Astrocyte (in vitro differentiated cells and primary cell): ENCODE results near the gene REXO1. TPM values are rescaled to one million over a fixed set of nuclear protein-coding genes. Genes with fewer than 3 reads are reported as not detected.

Experiments
- DNase-seq: peaks from one replicate; pipeline ENCODE4 v3.0.0-alpha.2; 2010; ENCODE audit warnings: low read depth
- FAIRE-seq: peaks from 2 replicates; lab custom pipeline; 2011; peaks lifted over from hg19 to GRCh38; lab: Jason Lieb, UNC
- H2AFZ ChIP-seq: 2 replicates; pipeline ENCODE4 v1.6.0; 2012; ENCODE audit warnings: low read depth, low read length, inconsistent platforms
- H3K27ac ChIP-seq: 2 replicates; pipeline ENCODE4 v1.5.1; 2011; ENCODE audit warnings: low read depth, low read length, inconsistent platforms
- H3K27me3 ChIP-seq: 2 replicates; pipeline ENCODE4 v1.6.0; 2011; ENCODE audit warnings: low read length, inconsistent platforms; ENCODE audit not compliant: insufficient read depth
- H3K36me3 ChIP-seq: 2 replicates; pipeline ENCODE4 v1.5.1; 2011; ENCODE audit warnings: low read length, inconsistent platforms; ENCODE audit not compliant: insufficient read depth
- H3K4me1 ChIP-seq: 2 replicates; pipeline ENCODE4 v1.5.1; 2011; ENCODE audit warnings: low read length, inconsistent platforms; ENCODE audit not compliant: insufficient read depth
- H3K4me2 ChIP-seq: 2 replicates; pipeline ENCODE4 v1.6.0; 2012; ENCODE audit warnings: low read length, inconsistent platforms
- H3K4me3 ChIP-seq: 2 replicates; pipeline ENCODE4 v1.5.1; 2011; ENCODE audit warnings: low read depth, mild to moderate bottlenecking, low read length, inconsistent platforms; ENCODE audit not compliant: insufficient read depth
- H3K79me2 ChIP-seq: 2 replicates; pipeline ENCODE4 v1.6.0; 2012; ENCODE audit warnings: mild to moderate bottlenecking, low read length, inconsistent platforms; ENCODE audit not compliant: insufficient read depth
- H3K9ac ChIP-seq: 2 replicates; pipeline ENCODE4 v1.6.0; 2012; ENCODE audit warnings: mild to moderate bottlenecking, low read length, inconsistent platforms
- H3K9me3 ChIP-seq: 2 replicates; pipeline ENCODE4 v1.5.1; 2012; ENCODE audit warnings: low read depth, mild to moderate bottlenecking, low read length, inconsistent platforms; ENCODE audit not compliant: insufficient read depth
- H4K20me1 ChIP-seq: 2 replicates; pipeline ENCODE4 v1.6.0; 2012; ENCODE audit warnings: low read length, inconsistent platforms; ENCODE audit not compliant: insufficient read depth
- H3K27ac Mint-ChIP-seq: one replicate; pipeline ENCODE4 v1.8.0; 2021; ENCODE audit warnings: mild to moderate bottlenecking, mixed read lengths; ENCODE audit not compliant: unreplicated experiment
- H3K27me3 Mint-ChIP-seq: one replicate; pipeline ENCODE4 v1.8.0; 2021; ENCODE audit warnings: low read depth, mixed read lengths; ENCODE audit not compliant: unreplicated experiment
- H3K36me3 Mint-ChIP-seq: one replicate; pipeline ENCODE4 v1.8.0; 2021; ENCODE audit warnings: low read depth, mixed read lengths; ENCODE audit not compliant: unreplicated experiment
- H3K4me1 Mint-ChIP-seq: one replicate; pipeline ENCODE4 v1.8.0; 2021; ENCODE audit warnings: low read depth, mixed read lengths; ENCODE audit not compliant: unreplicated experiment
- H3K4me3 Mint-ChIP-seq: one replicate; pipeline ENCODE4 v1.8.0; 2021; ENCODE audit warnings: mild to moderate bottlenecking, moderate library complexity, mixed read lengths; ENCODE audit not compliant: unreplicated experiment
- H3K9me3 Mint-ChIP-seq: one replicate; pipeline ENCODE4 v1.8.0; 2021; ENCODE audit warnings: mild to moderate bottlenecking, mixed read lengths; ENCODE audit not compliant: unreplicated experiment
- CTCF ChIP-seq: IDR thresholded peaks from 2 replicates; pipeline ENCODE4 v1.5.1; 2011; ENCODE audit warnings: low read depth, mild to moderate bottlenecking, inconsistent platforms, low read length, moderate library complexity; ENCODE audit not compliant: insufficient read depth
- EZH2 ChIP-seq: IDR thresholded peaks from 2 replicates; pipeline ENCODE4 v1.6.1; 2012; ENCODE audit warnings: mild to moderate bottlenecking, low read length, inconsistent platforms; ENCODE audit not compliant: insufficient read depth
- total RNA-seq: library from RNA; stranded (reverse); gene quantifications from 2 replicates; pipeline ENCODE4 v1.2.1, GENCODE V29; 2021

Gene REXO1
- total RNA-seq, 1 donor from 2014 or later: 35.5 TPM

- Histone ChIP-seq H3K79me2 (no peaks in the 10 kb centered on the region), H3K36me3 (no peaks in the 10 kb centered on the region), H4K20me1 (peaks cover 4% of the 10 kb centered on the region), H3K9ac (no peak overlapping the region), H3K27ac (no peak overlapping the region), H2AFZ (no peak overlapping the region), H3K4me2 (no peak overlapping the region), H3K4me3 (no peak overlapping the region), H3K4me1 (no peaks in the 10 kb centered on the region), H3K9me3 (peaks cover 8% of the 10 kb centered on the region), H3K27me3 (peaks cover 33% of the 10 kb centered on the region)
- H3K9me3 Mint-ChIP-seq: peaks cover 12% of the 10 kb centered on the region
- no peaks in the 10 kb centered on the region for H3K36me3 Mint-ChIP-seq
- H3K27ac Mint-ChIP-seq: no peak overlapping the region
- H3K27me3 Mint-ChIP-seq: peaks cover 56% of the 10 kb centered on the region
- DNase-seq (no peak), FAIRE-seq (no peak)
- TF ChIP-seq CTCF (no peak), EZH2 (no peak)
- H3K4me3 Mint-ChIP-seq: no peak overlapping the region
- no peaks in the 10 kb centered on the region for H3K4me1 Mint-ChIP-seq
Measured at GRCh38 chr19:1770866-1771576, 77.3 kb downstream of the REXO1 start.

- FAIRE-seq (no peak), DNase-seq (no peak)
- Histone ChIP-seq H3K9ac (no peak overlapping the region), H3K4me1 (no peaks in the 10 kb centered on the region), H4K20me1 (peaks cover 8% of the 10 kb centered on the region), H3K4me3 (no peak overlapping the region), H3K4me2 (no peak overlapping the region), H2AFZ (no peak overlapping the region), H3K27me3 (peaks cover 42% of the 10 kb centered on the region), H3K36me3 (no peaks in the 10 kb centered on the region), H3K27ac (no peak overlapping the region), H3K9me3 (peaks cover 5% of the 10 kb centered on the region), H3K79me2 (no peaks in the 10 kb centered on the region)
- H3K9me3 Mint-ChIP-seq: peaks cover 12% of the 10 kb centered on the region
- H3K27ac Mint-ChIP-seq: no peak overlapping the region
- no peaks in the 10 kb centered on the region for H3K36me3 Mint-ChIP-seq
- no peak for TF ChIP-seq CTCF
- H3K27me3 Mint-ChIP-seq: peaks cover 63% of the 10 kb centered on the region
- no peak overlapping the region for H3K4me3 Mint-ChIP-seq
- H3K4me1 Mint-ChIP-seq: no peaks in the 10 kb centered on the region
Measured at GRCh38 chr19:1769645-1769985, 78.7 kb downstream of the REXO1 start.

GRCh38 chr19:1768918-1769644 lies 79.2 kb downstream of the REXO1 start:
- Histone ChIP-seq H3K4me3 (no peak overlapping the region), H3K4me1 (no peaks in the 10 kb centered on the region), H3K4me2 (no peak overlapping the region), H3K27me3 (peaks cover 42% of the 10 kb centered on the region), H3K36me3 (no peaks in the 10 kb centered on the region), H2AFZ (no peak overlapping the region), H3K79me2 (no peaks in the 10 kb centered on the region), H3K27ac (no peak overlapping the region), H3K9me3 (peaks cover 5% of the 10 kb centered on the region), H3K9ac (no peak overlapping the region), H4K20me1 (peaks cover 8% of the 10 kb centered on the region)
- Mint-ChIP-seq H3K4me1 (no peaks in the 10 kb centered on the region), H3K36me3 (no peaks in the 10 kb centered on the region), H3K4me3 (no peak overlapping the region), H3K27ac (no peak overlapping the region), H3K9me3 (peaks cover 10% of the 10 kb centered on the region), H3K27me3 (peaks cover 62% of the 10 kb centered on the region)
- TF ChIP-seq EZH2 (no peak), CTCF (no peak)
- FAIRE-seq (no peak), DNase-seq (no peak)
